ENCODE results near the gene CFI. TPM values are rescaled to one million over a fixed set of nuclear protein-coding genes. Genes with fewer than 3 reads are reported as not detected.

Gene CFI
- total and polyA plus RNA-seq, 2 of the 4 experiments (the other 2 are of a cell fraction), result 0.12 to 0.18 TPM

DNA sequence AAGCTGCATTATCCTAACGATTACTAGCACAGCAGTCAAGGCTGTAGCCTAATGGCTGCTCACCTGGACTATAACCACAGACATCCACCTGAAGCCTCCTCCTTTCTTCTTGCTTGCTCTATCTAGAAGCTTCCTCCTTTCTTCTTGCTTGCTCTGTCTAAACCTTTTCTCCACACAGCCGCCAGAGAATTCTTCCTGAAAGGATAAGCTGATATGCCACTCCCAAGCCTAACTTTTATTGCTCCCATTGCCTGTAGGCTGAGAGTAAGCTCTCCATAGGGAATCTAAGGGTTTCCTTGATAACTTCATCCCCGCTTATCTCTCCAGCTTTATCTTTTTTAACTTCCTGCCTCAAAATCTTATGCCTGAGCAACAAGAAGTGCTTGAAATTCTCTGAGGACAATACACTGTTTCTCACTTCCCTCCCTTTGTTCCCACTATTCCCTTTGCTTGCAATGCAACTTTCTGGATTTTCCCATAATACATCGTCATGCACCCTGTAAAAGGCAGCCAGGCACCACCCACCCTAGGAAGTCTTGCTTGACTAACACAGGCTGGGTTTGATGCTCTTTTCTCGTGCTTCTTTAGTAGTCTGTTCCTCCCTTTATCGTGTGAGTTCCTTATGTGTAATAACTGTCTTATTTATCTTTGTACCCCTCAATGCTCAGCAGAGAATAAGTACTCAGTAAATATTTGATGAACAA, 44.7 kb upstream of the CFI start:
- Histone ChIP-seq H3K79me1 (ENCODE audit: low read depth in 1 of 2, low read length in 2 of 2) (no peaks in the 10 kb centered on the region), H2BK5ac (ENCODE audit: low read depth, low read length, poor library complexity, severe bottlenecking) (no peak overlapping the region), H4K91ac (ENCODE audit: insufficient read depth, low read depth, low read length) (no peak overlapping the region), H3K4me2 (ENCODE audit: low read depth, low read length) (no peak overlapping the region), H3K9me3 (ENCODE audit: control insufficient read depth, insufficient read depth, low read length) (no peaks in the 10 kb centered on the region), H3K27ac (ENCODE audit: insufficient read depth, low read length) (no peak overlapping the region), H3K4ac (ENCODE audit: low read depth, low read length) (no peak overlapping the region), H3K9ac (ENCODE audit: low read depth, low read length) (no peak overlapping the region), H4K8ac (ENCODE audit: low read depth in 2 of 2, low read length in 2 of 2) (no peak overlapping the region), H4K5ac (ENCODE audit: low read depth, low read length) (no peak overlapping the region), H3K56ac (ENCODE audit: extremely low read depth, insufficient read depth, low read length) (no peak overlapping the region), H4K20me1 (ENCODE audit: insufficient read depth, low read length) (no peaks in the 10 kb centered on the region), H2AFZ (replicated peaks; ENCODE audit: low read length, poor library complexity) (no peak overlapping the region), H3K23ac (ENCODE audit: low read depth, low read length) (no peak overlapping the region), H3K27me3 (ENCODE audit: control insufficient read depth, insufficient read depth, low read length) (peaks cover 3% of the 10 kb centered on the region), H3K36me3 (ENCODE audit: control insufficient read depth, insufficient read depth, low read length) (no peaks in the 10 kb centered on the region), H3K9me1 (ENCODE audit: insufficient read depth, low read length) (no peaks in the 10 kb centered on the region), H2AK9ac (replicated peaks; ENCODE audit: low read depth, low read length, poor library complexity) (no peak overlapping the region), H2BK20ac (ENCODE audit: low read depth, low read length) (no peak overlapping the region), H2BK120ac (ENCODE audit: low read depth, low read length) (no peak overlapping the region), H2BK15ac (ENCODE audit: low read depth, low read length) (no peak overlapping the region), H3K4me3 (ENCODE audit: insufficient read depth, low read depth, low read length) (no peak overlapping the region), H3K14ac (replicated peaks; ENCODE audit: low read depth, low read length) (no peak overlapping the region), H2AK5ac (ENCODE audit: low read depth, low read length) (no peak overlapping the region), H3K18ac (ENCODE audit: low read depth, low read length) (no peak overlapping the region), H3K4me1 (ENCODE audit: control insufficient read depth, insufficient read depth, low read length) (no peaks in the 10 kb centered on the region)
- 65% methylated on average over 2 of the region's 6 CpGs; no CpG with 5 or more reads in 1 of the 2 experiments for WGBS, 2 experiments (ENCODE audit: extremely low coverage in 2 of 2, insufficient read length in 1 of 2)
- TF ChIP-seq, protein P1, sequence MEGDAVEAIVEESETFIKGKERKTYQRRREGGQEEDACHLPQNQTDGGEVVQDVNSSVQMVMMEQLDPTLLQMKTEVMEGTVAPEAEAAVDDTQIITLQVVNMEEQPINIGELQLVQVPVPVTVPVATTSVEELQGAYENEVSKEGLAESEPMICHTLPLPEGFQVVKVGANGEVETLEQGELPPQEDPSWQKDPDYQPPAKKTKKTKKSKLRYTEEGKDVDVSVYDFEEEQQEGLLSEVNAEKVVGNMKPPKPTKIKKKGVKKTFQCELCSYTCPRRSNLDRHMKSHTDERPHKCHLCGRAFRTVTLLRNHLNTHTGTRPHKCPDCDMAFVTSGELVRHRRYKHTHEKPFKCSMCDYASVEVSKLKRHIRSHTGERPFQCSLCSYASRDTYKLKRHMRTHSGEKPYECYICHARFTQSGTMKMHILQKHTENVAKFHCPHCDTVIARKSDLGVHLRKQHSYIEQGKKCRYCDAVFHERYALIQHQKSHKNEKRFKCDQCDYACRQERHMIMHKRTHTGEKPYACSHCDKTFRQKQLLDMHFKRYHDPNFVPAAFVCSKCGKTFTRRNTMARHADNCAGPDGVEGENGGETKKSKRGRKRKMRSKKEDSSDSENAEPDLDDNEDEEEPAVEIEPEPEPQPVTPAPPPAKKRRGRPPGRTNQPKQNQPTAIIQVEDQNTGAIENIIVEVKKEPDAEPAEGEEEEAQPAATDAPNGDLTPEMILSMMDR (conservative IDR thresholded peaks at IDR 0.05; ENCODE audit: low read depth, low read length), result no peak
- TF ChIP-seq, protein P2, sequence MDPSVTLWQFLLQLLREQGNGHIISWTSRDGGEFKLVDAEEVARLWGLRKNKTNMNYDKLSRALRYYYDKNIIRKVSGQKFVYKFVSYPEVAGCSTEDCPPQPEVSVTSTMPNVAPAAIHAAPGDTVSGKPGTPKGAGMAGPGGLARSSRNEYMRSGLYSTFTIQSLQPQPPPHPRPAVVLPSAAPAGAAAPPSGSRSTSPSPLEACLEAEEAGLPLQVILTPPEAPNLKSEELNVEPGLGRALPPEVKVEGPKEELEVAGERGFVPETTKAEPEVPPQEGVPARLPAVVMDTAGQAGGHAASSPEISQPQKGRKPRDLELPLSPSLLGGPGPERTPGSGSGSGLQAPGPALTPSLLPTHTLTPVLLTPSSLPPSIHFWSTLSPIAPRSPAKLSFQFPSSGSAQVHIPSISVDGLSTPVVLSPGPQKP (IDR thresholded peaks at IDR 0.05; ENCODE audit: borderline replicate concordance, low read depth, low read length), result no peak
- TF ChIP-seq RCOR1 (IDR thresholded peaks at IDR 0.05; ENCODE audit: insufficient replicate concordance, low read length) (no peak), MAZ (IDR thresholded peaks at IDR 0.05; ENCODE audit: borderline replicate concordance, low read depth, low read length) (no peak), RAD21 (IDR thresholded peaks at IDR 0.05; ENCODE audit: low read length) (no peak), MAFK (IDR thresholded peaks at IDR 0.05; ENCODE audit: low read depth, low read length) (no peak), POLR2A (IDR thresholded peaks at IDR 0.05; ENCODE audit: low read depth, low read length) (no peak), BHLHE40 (IDR thresholded peaks at IDR 0.05; ENCODE audit: low read depth, low read length) (no peak), NFE2L2 (IDR thresholded peaks at IDR 0.05; ENCODE audit: low read depth, low read length) (no peak), MXI1 (IDR thresholded peaks at IDR 0.05; ENCODE audit: borderline replicate concordance, low read depth, low read length) (no peak), CEBPB (IDR thresholded peaks at IDR 0.05; ENCODE audit: low read depth, low read length) (no peak), RFX5 (IDR thresholded peaks at IDR 0.05; ENCODE audit: low read depth, low read length) (no peak), CHD1 (IDR thresholded peaks at IDR 0.05; ENCODE audit: low read depth, low read length) (no peak), SMC3 (IDR thresholded peaks at IDR 0.05; ENCODE audit: low read depth, low read length) (no peak), FOS (IDR thresholded peaks at IDR 0.05; ENCODE audit: low read depth, low read length) (no peak)
- TF ChIP-seq, protein P3, sequence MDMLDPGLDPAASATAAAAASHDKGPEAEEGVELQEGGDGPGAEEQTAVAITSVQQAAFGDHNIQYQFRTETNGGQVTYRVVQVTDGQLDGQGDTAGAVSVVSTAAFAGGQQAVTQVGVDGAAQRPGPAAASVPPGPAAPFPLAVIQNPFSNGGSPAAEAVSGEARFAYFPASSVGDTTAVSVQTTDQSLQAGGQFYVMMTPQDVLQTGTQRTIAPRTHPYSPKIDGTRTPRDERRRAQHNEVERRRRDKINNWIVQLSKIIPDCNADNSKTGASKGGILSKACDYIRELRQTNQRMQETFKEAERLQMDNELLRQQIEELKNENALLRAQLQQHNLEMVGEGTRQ (IDR thresholded peaks at IDR 0.05; ENCODE audit: low read depth, low read length), result no peak
- dilution Hi-C loops (cut with HindIII; ENCODE audit: low sequenced_read_pairs, unreplicated experiment), result no loop called here
- intact Hi-C loops (cut with micrococcal nuclease), result no loop called here
- DNase-seq (no peak), ATAC-seq (ENCODE audit: low read depth) (no peak)
- ChIA-PET POLR2A (ENCODE audit: unreplicated experiment) (no interaction called here), CTCF (no interaction called here)
- no TSS peak for BruUV-seq (replicated peaks)
- in situ Hi-C loops (cut with MboI; ENCODE audit: low sequenced_read_pairs), result no loop called here
